IMR-90 (cell line): ENCODE data around the gene KCNQ1.

Source experiments
- BHLHE40 ChIP-seq: fragments of 150-350 bp; IDR thresholded peaks from 2 replicates; pipeline ENCODE4 v1.6.1; 2016; ENCODE audit warnings: mild to moderate bottlenecking, low read depth, low read length
- CEBPB ChIP-seq: IDR thresholded peaks from 2 replicates; pipeline ENCODE4 v1.6.1; 2012; ENCODE audit warnings: low read depth, low read length, improper control_type of control experiment
- ELK1 ChIP-seq: fragments of 150-350 bp; IDR thresholded peaks from 2 replicates; pipeline ENCODE4 v1.6.1; 2016; ENCODE audit warnings: low read depth, mild to moderate bottlenecking, low read length, moderate library complexity, borderline replicate concordance
- FOS ChIP-seq: fragments of 150-350 bp; IDR thresholded peaks from 2 replicates; pipeline ENCODE4 v1.6.1; 2016; ENCODE audit warnings: low read depth, low read length
- MAFK ChIP-seq: IDR thresholded peaks from 2 replicates; pipeline ENCODE4 v1.6.1; 2012; ENCODE audit warnings: low read depth, low read length, improper control_type of control experiment
- MAZ ChIP-seq: IDR thresholded peaks from 2 replicates; pipeline ENCODE4 v1.6.1; 2012; ENCODE audit warnings: low read depth, mild to moderate bottlenecking, low read length, improper control_type of control experiment, moderate library complexity, borderline replicate concordance
- POLR2A ChIP-seq: IDR thresholded peaks from 2 replicates; pipeline ENCODE4 v1.6.1; 2012; ENCODE audit warnings: mild to moderate bottlenecking, low read depth, low read length
- RAD21 ChIP-seq: IDR thresholded peaks from 2 replicates; pipeline ENCODE4 v1.6.1; 2012; ENCODE audit warnings: low read length, improper control_type of control experiment
- USF2 ChIP-seq: fragments of 150-350 bp; IDR thresholded peaks from 2 replicates; pipeline ENCODE4 v1.6.1; 2017; ENCODE audit warnings: mild to moderate bottlenecking, antibody characterized with exemption, low read length, low read depth
- TF ChIP-seq, protein P1 (sequence below): conservative IDR thresholded peaks from 2 replicates; pipeline ENCODE4 v1.5.1; 2012; ENCODE audit warnings: mild to moderate bottlenecking, low read depth, low read length, improper control_type of control experiment

GRCh38 chr11:2863276-2863618, 418.4 kb downstream of the KCNQ1 start:
- TF ChIP-seq, protein P1, sequence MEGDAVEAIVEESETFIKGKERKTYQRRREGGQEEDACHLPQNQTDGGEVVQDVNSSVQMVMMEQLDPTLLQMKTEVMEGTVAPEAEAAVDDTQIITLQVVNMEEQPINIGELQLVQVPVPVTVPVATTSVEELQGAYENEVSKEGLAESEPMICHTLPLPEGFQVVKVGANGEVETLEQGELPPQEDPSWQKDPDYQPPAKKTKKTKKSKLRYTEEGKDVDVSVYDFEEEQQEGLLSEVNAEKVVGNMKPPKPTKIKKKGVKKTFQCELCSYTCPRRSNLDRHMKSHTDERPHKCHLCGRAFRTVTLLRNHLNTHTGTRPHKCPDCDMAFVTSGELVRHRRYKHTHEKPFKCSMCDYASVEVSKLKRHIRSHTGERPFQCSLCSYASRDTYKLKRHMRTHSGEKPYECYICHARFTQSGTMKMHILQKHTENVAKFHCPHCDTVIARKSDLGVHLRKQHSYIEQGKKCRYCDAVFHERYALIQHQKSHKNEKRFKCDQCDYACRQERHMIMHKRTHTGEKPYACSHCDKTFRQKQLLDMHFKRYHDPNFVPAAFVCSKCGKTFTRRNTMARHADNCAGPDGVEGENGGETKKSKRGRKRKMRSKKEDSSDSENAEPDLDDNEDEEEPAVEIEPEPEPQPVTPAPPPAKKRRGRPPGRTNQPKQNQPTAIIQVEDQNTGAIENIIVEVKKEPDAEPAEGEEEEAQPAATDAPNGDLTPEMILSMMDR, result no peak
- TF ChIP-seq ELK1 (no peak), BHLHE40 (no peak), FOS (no peak), POLR2A (no peak), USF2 (no peak), MAFK (no peak), RAD21 (no peak), MAZ (no peak), CEBPB (no peak)
